HEK293 (cell line): ENCODE measurements around the gene ATP7B.

Source experiments
- ZNF274 ChIP-seq, 2 experiments: fragments of 200-500 bp in 1 of 2; fragments of 450-650 bp in 1 of 2; sonication (Bioruptor generic) in 1 of 2; formaldehyde crosslinking in 1 of 2; IDR thresholded peaks; 2 replicates each; pipeline versions ENCODE4 v1.5.1 to v1.6.1; 2014 to 2016; ENCODE audit warnings: borderline replicate concordance in 1 of 2, inconsistent platforms in 1 of 2, low read length in 1 of 2, missing biosample characterization in 1 of 2, missing genetic modification characterization in 1 of 2
- TF ChIP-seq, protein P1 (sequence below): fragments of 450-650 bp; formaldehyde crosslinking; IDR thresholded peaks from 2 replicates; pipeline ENCODE4 v1.5.1; 2016; ENCODE audit warnings: missing biosample characterization, missing genetic modification characterization

- no peak for TF ChIP-seq ZNF274 (IDR thresholded peaks at IDR 0.05; ENCODE audit: low read length)
- no peak for TF ChIP-seq ZNF274 (tag by site-specific recombination; IDR thresholded peaks at IDR 0.05; ENCODE audit: borderline replicate concordance)
- TF ChIP-seq, protein P1, sequence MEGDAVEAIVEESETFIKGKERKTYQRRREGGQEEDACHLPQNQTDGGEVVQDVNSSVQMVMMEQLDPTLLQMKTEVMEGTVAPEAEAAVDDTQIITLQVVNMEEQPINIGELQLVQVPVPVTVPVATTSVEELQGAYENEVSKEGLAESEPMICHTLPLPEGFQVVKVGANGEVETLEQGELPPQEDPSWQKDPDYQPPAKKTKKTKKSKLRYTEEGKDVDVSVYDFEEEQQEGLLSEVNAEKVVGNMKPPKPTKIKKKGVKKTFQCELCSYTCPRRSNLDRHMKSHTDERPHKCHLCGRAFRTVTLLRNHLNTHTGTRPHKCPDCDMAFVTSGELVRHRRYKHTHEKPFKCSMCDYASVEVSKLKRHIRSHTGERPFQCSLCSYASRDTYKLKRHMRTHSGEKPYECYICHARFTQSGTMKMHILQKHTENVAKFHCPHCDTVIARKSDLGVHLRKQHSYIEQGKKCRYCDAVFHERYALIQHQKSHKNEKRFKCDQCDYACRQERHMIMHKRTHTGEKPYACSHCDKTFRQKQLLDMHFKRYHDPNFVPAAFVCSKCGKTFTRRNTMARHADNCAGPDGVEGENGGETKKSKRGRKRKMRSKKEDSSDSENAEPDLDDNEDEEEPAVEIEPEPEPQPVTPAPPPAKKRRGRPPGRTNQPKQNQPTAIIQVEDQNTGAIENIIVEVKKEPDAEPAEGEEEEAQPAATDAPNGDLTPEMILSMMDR: peak; percentile 52; the same call in 1 of the 2 replicates
These were observed 15.3 kb downstream of the ATP7B start for GRCh38 chr13:51995677-51996551.
